CD4-positive, alpha-beta T cell (primary cell): Measurements from ENCODE around the gene SNX1. TPM values are rescaled to one million over a fixed set of nuclear protein-coding genes. Genes with fewer than 3 reads are reported as not detected.

Experiments used
- ATAC-seq: fragments of 200-7000 bp; cut with Tn5 transposase; one replicate; pipeline ENCODE4 v1.10.0; 2022; ENCODE audit warnings: mild to moderate bottlenecking; ENCODE audit not compliant: poor library complexity
- CTCF ChIA-PET: fragments of 350-600 bp; sonication (Branson Sonifier 250); formaldehyde crosslinking; loops from one replicate; lab custom pipeline; 2021; ENCODE audit warnings: antibody characterized with exemption, inconsistent platforms; lab: Charles Lee
- POLR2A ChIA-PET: fragments of 350-600 bp; sonication (Branson Sonifier 250); formaldehyde crosslinking; loops from one replicate; lab custom pipeline; 2021; ENCODE audit warnings: antibody characterized with exemption, inconsistent platforms; lab: Charles Lee
- DNase-seq, 14 experiments: peaks; one replicate each; pipeline ENCODE4 v3.0.0-alpha.2; 2013 to 2020; ENCODE audit warnings: mixed read lengths in 2 of 14
- H3K27ac ChIP-seq, 2 donors: one replicate each; pipeline versions ENCODE4 v1.5.1 to v1.7.0; 2013; ENCODE audit warnings: low read length in 2 of 2, low read depth in 1 of 2, mild to moderate bottlenecking in 1 of 2
- H3K27me3 ChIP-seq, 2 experiments: 1 replicate in 1 of 2; 2 replicates in 1 of 2; pipeline versions ENCODE4 v1.6.1 to v1.7.0; 2013; ENCODE audit warnings: low read length in 2 of 2, control low read depth in 1 of 2, mild to moderate bottlenecking in 1 of 2, moderate library complexity in 1 of 2; ENCODE audit not compliant: insufficient read depth in 2 of 2, control insufficient read depth in 1 of 2
- H3K36me3 ChIP-seq: one replicate; pipeline ENCODE4 v1.6.1; 2013; ENCODE audit warnings: low read length, control low read depth; ENCODE audit not compliant: insufficient read depth
- H3K4me1 ChIP-seq: one replicate; pipeline ENCODE4 v1.6.1; 2013; ENCODE audit warnings: low read length, control low read depth; ENCODE audit not compliant: insufficient read depth
- H3K4me3 ChIP-seq: one replicate; pipeline ENCODE4 v1.5.1; 2013; ENCODE audit warnings: mild to moderate bottlenecking, low read length, moderate library complexity
- H3K9me3 ChIP-seq, 2 experiments: 1 replicate in 1 of 2; 2 replicates in 1 of 2; pipeline versions ENCODE4 v1.6.1 to v1.7.0; 2013; ENCODE audit warnings: low read length in 2 of 2, mild to moderate bottlenecking in 2 of 2, control low read depth in 1 of 2, moderate library complexity in 1 of 2; ENCODE audit not compliant: control insufficient read depth in 1 of 2, insufficient read depth in 1 of 2
- H3K27ac Mint-ChIP-seq: one replicate; pipeline ENCODE4 v1.8.0; 2020; ENCODE audit warnings: mixed read lengths
- H3K27me3 Mint-ChIP-seq: one replicate; pipeline ENCODE4 v1.8.0; 2021; ENCODE audit warnings: mixed read lengths
- H3K36me3 Mint-ChIP-seq: one replicate; pipeline ENCODE4 v1.8.0; 2021; ENCODE audit warnings: low read depth, mixed read lengths
- H3K4me1 Mint-ChIP-seq: one replicate; pipeline ENCODE4 v1.8.0; 2021; ENCODE audit warnings: low read depth, mixed read lengths
- H3K4me3 Mint-ChIP-seq: one replicate; pipeline ENCODE4 v1.8.0; 2020; ENCODE audit warnings: mild to moderate bottlenecking, mixed read lengths
- H3K9me3 Mint-ChIP-seq: one replicate; pipeline ENCODE4 v1.8.0; 2020; ENCODE audit warnings: mixed read lengths
- CTCF ChIP-seq: fragments of 200-600 bp; IDR thresholded peaks from one replicate; pipeline ENCODE4 v1.8.0; 2022; ENCODE audit warnings: antibody characterized with exemption, mild to moderate bottlenecking
- intact Hi-C, 2 experiments: fragments of 100-400 bp; cut with DNase I in 1 of 2; cut with micrococcal nuclease in 1 of 2; formaldehyde crosslinking; loops; one replicate each; pipeline versions ENCODE4 v1.15.1 to v1.9.0; 2023 to 2025; cut with DNase I, micrococcal nuclease
- total RNA-seq, 174 experiments: library from RNA in 2 of 174; stranded (reverse) in 2 of 174; gene quantifications; one replicate each; pipeline ENCODE4 v1.2.3 and lab custom pipeline; 2021 to 2026

The SNX1 gene
- total RNA-seq, 2 experiments from 2014 or later, result 57.0 to 61.1 TPM

- Mint-ChIP-seq H3K4me3 (peak overlapping the region; percentile 38), H3K27ac (peak overlapping the region; percentile 57), H3K27me3 (peaks cover 13% of the 10 kb centered on the region), H3K36me3 (peaks cover 76% of the 10 kb centered on the region), H3K4me1 (peaks cover 45% of the 10 kb centered on the region), H3K9me3 (no peaks in the 10 kb centered on the region)
- Histone ChIP-seq H3K27ac (no peak overlapping the region), H3K27me3 (peaks cover 6% of the 10 kb centered on the region in 2 experiments), H3K4me3 (no peak overlapping the region), H3K9me3 (no peaks in the 10 kb centered on the region), H3K4me1 (peaks cover 54% of the 10 kb centered on the region), H3K36me3 (peaks cover 72% of the 10 kb centered on the region)
- POLR2A ChIA-PET, result interaction anchor here (0.6 kb wide), 1 partner anchor 31 kb away, joined by 3 read pairs; no protein-coding TSS in a partner anchor
- CTCF ChIA-PET, result no interaction called here
- intact Hi-C loops, result no loop called here
- DNase-seq (no peak), ATAC-seq (no peak)
- no peak for TF ChIP-seq CTCF
Measured at GRCh38 chr15:64157599-64158125, 61.9 kb downstream of the SNX1 start.

GRCh38 chr15:64158363-64159134, 62.8 kb downstream of the SNX1 start:
- H3K27me3 ChIP-seq, result no peaks in the 10 kb centered on the region
- peaks cover 49% of the 10 kb centered on the region for H3K4me1 ChIP-seq
- Mint-ChIP-seq H3K9me3 (no peaks in the 10 kb centered on the region), H3K36me3 (peaks cover 73% of the 10 kb centered on the region), H3K4me3 (peak overlapping the region; percentile 34), H3K27ac (peak overlapping the region; percentile 57), H3K4me1 (peaks cover 40% of the 10 kb centered on the region), H3K27me3 (peaks cover 4% of the 10 kb centered on the region)
- ChIA-PET POLR2A (no interaction called here), CTCF (no interaction called here)
- H3K4me3 ChIP-seq, result no peak overlapping the region
- no peak overlapping the region for H3K27ac ChIP-seq
- peaks cover 72% of the 10 kb centered on the region for H3K36me3 ChIP-seq
- ATAC-seq, result no peak
- no peak for DNase-seq
- no peaks in the 10 kb centered on the region for H3K9me3 ChIP-seq
- no peak for TF ChIP-seq CTCF
- intact Hi-C loops, result no loop called here

DNA sequence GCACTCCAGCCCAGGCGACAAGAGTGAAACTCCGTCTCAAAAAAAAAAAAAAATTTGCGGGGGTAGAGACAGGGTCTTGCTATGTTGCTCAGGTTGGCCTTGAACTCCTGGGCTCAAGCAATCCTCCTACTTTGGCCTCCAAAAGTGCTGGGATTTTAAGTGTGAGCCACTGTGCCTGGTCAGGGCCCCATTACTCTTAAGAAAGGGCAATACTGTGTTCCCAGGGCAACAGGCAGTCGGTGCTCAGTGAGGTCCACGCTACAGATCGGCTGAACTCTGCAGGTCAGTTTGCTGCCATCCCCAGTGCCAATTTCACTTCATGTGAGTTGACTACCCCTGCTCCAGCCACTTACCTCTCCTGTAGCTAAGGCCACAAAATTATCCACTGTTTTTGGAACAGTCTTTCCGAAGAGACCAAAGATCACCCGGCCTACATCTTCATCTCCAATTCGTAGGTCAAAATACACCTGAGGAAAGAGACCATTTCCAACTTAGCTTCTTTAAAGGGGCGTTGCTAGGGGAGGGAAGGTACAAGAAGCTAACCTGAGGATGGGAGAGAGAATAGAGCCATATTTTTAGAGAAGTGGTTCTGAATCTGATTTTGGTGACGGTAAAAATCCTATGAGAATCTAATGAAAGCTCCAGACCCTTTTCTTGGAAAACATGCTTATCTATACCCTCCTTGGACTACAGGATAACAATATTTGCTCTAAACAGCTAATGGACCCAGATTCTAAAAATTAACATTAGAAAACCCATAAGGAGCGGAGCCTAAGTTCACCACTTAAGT, 66.1 kb downstream of the SNX1 start:
- ATAC-seq, result no peak
- peak in 1 of 14 experiments; percentile 23 for DNase-seq
- intact Hi-C loops, result loop anchor here (2.0 to 10.0 kb wide), 9 partner anchors 69 to 971 kb away; partner anchors contain the start of genes CIAO2A (in 1 of the 2), CSNK1G1 (in 1 of the 2), HERC1 (in 1 of the 2) and PDCD7 (in 1 of the 2)

More for the DNA sequence above, 66.1 kb downstream of the SNX1 start:
- Mint-ChIP-seq H3K4me1 (peaks cover 51% of the 10 kb centered on the region), H3K36me3 (peaks cover 44% of the 10 kb centered on the region), H3K27ac (peak overlapping the region; percentile 87), H3K9me3 (no peaks in the 10 kb centered on the region), H3K4me3 (peak overlapping the region; percentile 89), H3K27me3 (no peaks in the 10 kb centered on the region)
- Histone ChIP-seq H3K27me3 (no peaks in the 10 kb centered on the region), H3K4me3 (peak overlapping the region; percentile 77), H3K27ac (peak overlapping the region; percentile 70 to 76), H3K4me1 (peaks cover 58% of the 10 kb centered on the region), H3K9me3 (no peaks in the 10 kb centered on the region), H3K36me3 (peaks cover 44% of the 10 kb centered on the region)
- CTCF ChIA-PET, result interaction anchor here (2.8 kb wide), 1 partner anchor 8 kb away, joined by 26 read pairs; no protein-coding TSS in a partner anchor
- no peak for TF ChIP-seq CTCF
- POLR2A ChIA-PET, result interaction anchor here (0.6 to 4.2 kb wide), 9 partner anchors 9 to 854 kb away, joined by 3 to 48 read pairs (median 10); partner anchors contain the start of genes CIAO2A, CSNK1G1, FBXL22 and SNX1
